H9 (cell line): Measurements from ENCODE around the gene SLC30A7. TPM values are rescaled to one million over a fixed set of nuclear protein-coding genes. Genes with fewer than 3 reads are reported as not detected.
"Not testable (repeated sequence)": the region's sequence is repeated elsewhere in the genome, so short reads cannot be mapped to it uniquely, and the experiment has no call there.

ENCODE experiments used
- DNase-seq: peaks from one replicate; pipeline ENCODE4 v3.0.0-alpha.2; 2017
- H2AFZ ChIP-seq: one replicate; pipeline ENCODE4 v1.6.1; 2013; ENCODE audit warnings: mild to moderate bottlenecking, low read length, control low read depth, moderate library complexity
- H2AK5ac ChIP-seq: 2 replicates; pipeline ENCODE4 v1.6.1; 2013; ENCODE audit warnings: low read length, control low read depth, mixed read lengths; ENCODE audit not compliant: insufficient read length
- H2BK120ac ChIP-seq: one replicate; pipeline ENCODE4 v1.6.1; 2013; ENCODE audit warnings: low read depth, mild to moderate bottlenecking, low read length, control low read depth, inconsistent platforms; ENCODE audit not compliant: poor library complexity, severe bottlenecking
- H2BK12ac ChIP-seq: 2 replicates; pipeline ENCODE4 v1.6.1; 2013; ENCODE audit warnings: low read length, control low read depth, mixed read lengths, low read depth; ENCODE audit not compliant: insufficient read length
- H2BK15ac ChIP-seq: 2 replicates; pipeline ENCODE4 v1.6.1; 2013; ENCODE audit warnings: low read depth, low read length, control low read depth
- H2BK20ac ChIP-seq: one replicate; pipeline ENCODE4 v1.6.1; 2013; ENCODE audit warnings: low read depth, mild to moderate bottlenecking, low read length, control low read depth, inconsistent platforms; ENCODE audit not compliant: poor library complexity, severe bottlenecking
- H2BK5ac ChIP-seq: 2 replicates; pipeline ENCODE4 v1.6.1; 2013; ENCODE audit warnings: low read length, control low read depth, mixed read lengths; ENCODE audit not compliant: insufficient read length
- H3K14ac ChIP-seq: 2 replicates; pipeline ENCODE4 v1.6.1; 2013; ENCODE audit warnings: low read length, control low read depth; ENCODE audit not compliant: insufficient read depth
- H3K18ac ChIP-seq: 2 replicates; pipeline ENCODE4 v1.6.1; 2013; ENCODE audit warnings: low read depth, mild to moderate bottlenecking, mixed read lengths, low read length, control low read depth; ENCODE audit not compliant: insufficient read length
- H3K23ac ChIP-seq: 2 replicates; pipeline ENCODE4 v1.6.1; 2013; ENCODE audit warnings: low read length, control low read depth, mixed read lengths, low read depth; ENCODE audit not compliant: insufficient read length
- H3K23me2 ChIP-seq: 2 replicates; pipeline ENCODE4 v1.6.1; 2013; ENCODE audit warnings: low read depth, mild to moderate bottlenecking, mixed read lengths, low read length, control low read depth; ENCODE audit not compliant: insufficient read length, poor library complexity, severe bottlenecking
- H3K27ac ChIP-seq: 2 replicates; pipeline ENCODE4 v1.5.1; 2013; ENCODE audit warnings: low read length, control low read depth, mixed read lengths, low read depth; ENCODE audit not compliant: insufficient read length
- H3K27me3 ChIP-seq: 2 replicates; pipeline ENCODE4 v1.6.1; 2013; ENCODE audit warnings: low read length, control low read depth, inconsistent platforms; ENCODE audit not compliant: insufficient read depth
- H3K4ac ChIP-seq: 2 replicates; pipeline ENCODE4 v1.6.1; 2013; ENCODE audit warnings: low read depth, mild to moderate bottlenecking, control low read depth, inconsistent platforms, low read length, moderate library complexity
- H3K4me1 ChIP-seq: 2 replicates; pipeline ENCODE4 v1.6.1; 2013; ENCODE audit warnings: low read length, control low read depth, inconsistent platforms; ENCODE audit not compliant: insufficient read depth
- H3K4me2 ChIP-seq: 2 replicates; pipeline ENCODE4 v1.6.1; 2013; ENCODE audit warnings: low read length, control low read depth, mixed read lengths; ENCODE audit not compliant: insufficient read length, insufficient read depth
- H3K56ac ChIP-seq: 2 replicates; pipeline ENCODE4 v1.6.1; 2013; ENCODE audit warnings: low read depth, mild to moderate bottlenecking, mixed read lengths, low read length, control low read depth; ENCODE audit not compliant: insufficient read length
- H3K79me1 ChIP-seq: 2 replicates; pipeline ENCODE4 v1.6.1; 2013; ENCODE audit warnings: low read depth, mild to moderate bottlenecking, moderate library complexity, low read length, control low read depth, inconsistent platforms; ENCODE audit not compliant: insufficient read depth, poor library complexity, severe bottlenecking
- H3K79me2 ChIP-seq: 2 replicates; pipeline ENCODE4 v1.6.1; 2013; ENCODE audit warnings: low read length, control low read depth, inconsistent platforms; ENCODE audit not compliant: insufficient read depth
- H3K9ac ChIP-seq: 2 replicates; pipeline ENCODE4 v1.6.1; 2013; ENCODE audit warnings: low read length, control low read depth, mixed read lengths; ENCODE audit not compliant: insufficient read length; ENCODE audit errors: extremely low read depth
- H3K9me3 ChIP-seq: one replicate; pipeline ENCODE4 v1.6.1; 2013; ENCODE audit warnings: low read depth, low read length, inconsistent platforms; ENCODE audit not compliant: control insufficient read depth
- H3T11ph ChIP-seq: one replicate; pipeline ENCODE4 v1.6.1; 2013; ENCODE audit warnings: mild to moderate bottlenecking, low read length, control low read depth, inconsistent platforms
- H4K20me1 ChIP-seq: one replicate; pipeline ENCODE4 v1.6.1; 2013; ENCODE audit not compliant: control insufficient read depth, insufficient read length, insufficient read depth
- H4K5ac ChIP-seq: 2 replicates; pipeline ENCODE4 v1.6.1; 2013; ENCODE audit warnings: low read depth, mild to moderate bottlenecking, mixed read lengths, low read length, control low read depth; ENCODE audit not compliant: insufficient read length
- H4K8ac ChIP-seq: replicated peaks from 2 replicates; pipeline ENCODE4 v1.6.1; 2013; ENCODE audit warnings: low read length, control low read depth, mixed read lengths, low read depth; ENCODE audit not compliant: insufficient read length
- H4K91ac ChIP-seq: 2 replicates; pipeline ENCODE4 v1.6.1; 2013; ENCODE audit warnings: low read depth, mild to moderate bottlenecking, moderate library complexity, mixed read lengths, low read length, control low read depth; ENCODE audit not compliant: insufficient read length
- H3K27ac Mint-ChIP-seq, 3 experiments: 2 replicates in 2 of 3; 3 replicates in 1 of 3; pipeline ENCODE4 v1.8.0; 2020 to 2021; ENCODE audit warnings: mixed read lengths in 3 of 3, mild to moderate bottlenecking in 1 of 3, moderate library complexity in 1 of 3
- H3K27me3 Mint-ChIP-seq: 2 replicates; pipeline ENCODE4 v1.8.0; 2021; ENCODE audit warnings: low read depth, mild to moderate bottlenecking, moderate library complexity, mixed read lengths
- H3K36me3 Mint-ChIP-seq, 3 experiments: 2 replicates in 2 of 3; 3 replicates in 1 of 3; pipeline ENCODE4 v1.8.0; 2020 to 2021; ENCODE audit warnings: low read depth in 3 of 3, mixed read lengths in 3 of 3; ENCODE audit not compliant: insufficient read depth in 1 of 3
- H3K4me1 Mint-ChIP-seq, 2 experiments: 2 replicates each; pipeline ENCODE4 v1.8.0; 2020; ENCODE audit warnings: mixed read lengths in 2 of 2
- H3K4me3 Mint-ChIP-seq, 2 experiments: 2 replicates in 1 of 2; 3 replicates in 1 of 2; pipeline ENCODE4 v1.8.0; 2020 to 2021; ENCODE audit warnings: mild to moderate bottlenecking in 2 of 2, mixed read lengths in 2 of 2, moderate library complexity in 1 of 2
- H3K9me3 Mint-ChIP-seq, 2 experiments: 2 replicates in 1 of 2; 3 replicates in 1 of 2; pipeline ENCODE4 v1.8.0; 2020; ENCODE audit warnings: mild to moderate bottlenecking in 2 of 2, mixed read lengths in 2 of 2, moderate library complexity in 1 of 2
- WGBS: extraction: QIAGEN DNeasy Blood & Tissue Kit; methylation state at CpG from one replicate; pipeline ENCODE4 v1.1.7; 2013; ENCODE audit warnings: missing lambda C conversion rate, low lambda C conversion rate, mixed read lengths; ENCODE audit not compliant: insufficient read length; ENCODE audit errors: extremely low coverage; 5-methylcytosine and 5-hydroxymethylcytosine counted together
- total RNA-seq: library from RNA; stranded (reverse); gene quantifications from 2 replicates; pipeline ENCODE4 v1.2.1, GENCODE V29; 2021

The SLC30A7 gene
- total RNA-seq, 1 experiment from 2014 or later = 25.6 TPM

GRCh38 chr1:100949515-100950158, 53.7 kb downstream of the SLC30A7 start:
- H3K27ac Mint-ChIP-seq = peak overlapping the region; percentile 76 to 97 (median 85); a peak in 5 of 7 replicates
- H2BK15ac ChIP-seq, H4K20me1 ChIP-seq, H2AFZ ChIP-seq, H2BK12ac ChIP-seq, H3K79me1 ChIP-seq, H3K27me3 ChIP-seq, H3K23me2 ChIP-seq, H4K5ac ChIP-seq, H3K56ac ChIP-seq, H4K8ac ChIP-seq, H3K4ac ChIP-seq, H3K9me3 ChIP-seq, H3K14ac ChIP-seq, H3K27me3 Mint-ChIP-seq, H2BK120ac ChIP-seq, H3K23ac ChIP-seq, H3K79me2 ChIP-seq, H2BK20ac ChIP-seq, H2AK5ac ChIP-seq, H3T11ph ChIP-seq, H4K91ac ChIP-seq, H3K9ac ChIP-seq: not testable (repeated sequence)
- peak; percentile 86 for DNase-seq
- Histone ChIP-seq H3K27ac (peak overlapping the region; percentile 26), H3K18ac (peak overlapping the region; percentile 56), H3K4me1 (peaks cover 13% of the 10 kb centered on the region; the same call in 1 of the 2 replicates), H2BK5ac (peak overlapping the region; percentile 93), H3K4me2 (peak overlapping the region; percentile 49)
- peak overlapping the region in 1 of 2 experiments; percentile 16; a peak in 1 of 5 replicates for H3K4me3 Mint-ChIP-seq
- H3K4me1 Mint-ChIP-seq = peaks cover 53 to 57% of the 10 kb centered on the region in 2 experiments
- peaks cover 45 to 52% (median 50%) of the 10 kb centered on the region in 3 experiments for H3K36me3 Mint-ChIP-seq
- no CpG with 5 or more reads among the region's 9 CpGs for WGBS
- peaks cover 19 to 26% of the 10 kb centered on the region in 2 experiments for H3K9me3 Mint-ChIP-seq
